Measurements from ENCODE around the gene JAG1.

- TF ChIP-seq CSDC2 (CRISPR knock-in tag; IDR thresholded peaks at IDR 0.05) (no peak), TOX (CRISPR knock-in tag; IDR thresholded peaks at IDR 0.05; ENCODE audit: borderline replicate concordance) (no peak), ARNTL (CRISPR knock-in tag; IDR thresholded peaks at IDR 0.05; ENCODE audit: borderline replicate concordance, low read depth) (no peak), GLIS3 (CRISPR knock-in tag; IDR thresholded peaks at IDR 0.05) (no peak), ZNF565 (CRISPR knock-in tag; conservative IDR thresholded peaks at IDR 0.05; ENCODE audit: low read depth) (no peak), CREB5 (CRISPR knock-in tag; IDR thresholded peaks at IDR 0.05; ENCODE audit: low read depth) (no peak), PPARA (CRISPR knock-in tag; IDR thresholded peaks at IDR 0.05; ENCODE audit: borderline replicate concordance) (no peak), RARB (CRISPR knock-in tag; IDR thresholded peaks at IDR 0.05) (no peak), TSHZ2 (CRISPR knock-in tag; IDR thresholded peaks at IDR 0.05) (no peak), POU6F1 (CRISPR knock-in tag; IDR thresholded peaks at IDR 0.05; ENCODE audit: borderline replicate concordance, low read depth) (no peak), ZFP30 (CRISPR knock-in tag; IDR thresholded peaks at IDR 0.05) (no peak)
Observed at GRCh38 chr20:10714236-10714975, 40.6 kb upstream of the JAG1 start.
